Endometrium (tissue), 2 donors: ENCODE data around the gene GRID2.

Experiments
- FAIRE-seq: peaks from 2 replicates; lab custom pipeline; 2012; peaks lifted over from hg19 to GRCh38; lab: Jason Lieb, UNC
- donor health status: control.
- donor health status: control.

GRID2 gene

GRCh38 chr4:93751411-93751810, 1447.6 kb downstream of the GRID2 start:
- no peak for FAIRE-seq

- FAIRE-seq: no peak
Measured at GRCh38 chr4:93756101-93756500, 1452.3 kb downstream of the GRID2 start.

- FAIRE-seq: no peak
Measured at GRCh38 chr4:93759506-93759905, 1455.7 kb downstream of the GRID2 start.

GRCh38 chr4:93760284-93760683, 1456.5 kb downstream of the GRID2 start:
- no peak for FAIRE-seq

- FAIRE-seq: no peak
Measured at GRCh38 chr4:93761286-93761685, 1457.5 kb downstream of the GRID2 start.

- FAIRE-seq: peak; percentile 90
Measured at GRCh38 chr4:93764639-93765246, 1461.0 kb downstream of the GRID2 start.

GRCh38 chr4:93767917-93768316, 1464.2 kb downstream of the GRID2 start:
- no peak for FAIRE-seq

- FAIRE-seq: no peak
Measured at GRCh38 chr4:93770201-93770600, 1466.4 kb downstream of the GRID2 start.

GRCh38 chr4:93771640-93772411, 1468.1 kb downstream of the GRID2 start:
- no peak for FAIRE-seq

- no peak for FAIRE-seq
Measured at GRCh38 chr4:93772858-93773257, 1469.1 kb downstream of the GRID2 start.

GRCh38 chr4:93775551-93775950, 1471.8 kb downstream of the GRID2 start:
- FAIRE-seq: no peak

- no peak for FAIRE-seq
Measured at GRCh38 chr4:93776386-93777080, 1472.8 kb downstream of the GRID2 start.

GRCh38 chr4:93777081-93777460, 1473.3 kb downstream of the GRID2 start:
- no peak for FAIRE-seq

GRCh38 chr4:93779228-93779627, 1475.5 kb downstream of the GRID2 start:
- FAIRE-seq: no peak

GRCh38 chr4:93780080-93780479, 1476.3 kb downstream of the GRID2 start:
- no peak for FAIRE-seq

GRCh38 chr4:93781198-93781597, 1477.4 kb downstream of the GRID2 start:
- FAIRE-seq: no peak

- no peak for FAIRE-seq
Measured at GRCh38 chr4:93786149-93786548, 1482.4 kb downstream of the GRID2 start.

GRCh38 chr4:93788712-93789111, 1484.9 kb downstream of the GRID2 start:
- no peak for FAIRE-seq

GRCh38 chr4:93791570-93792195, 1487.9 kb downstream of the GRID2 start:
- peak; percentile 33 for FAIRE-seq

GRCh38 chr4:93802045-93802444, 1498.3 kb downstream of the GRID2 start:
- no peak for FAIRE-seq

GRCh38 chr4:93809773-93810172, 1506.0 kb downstream of the GRID2 start:
- no peak for FAIRE-seq

GRCh38 chr4:93810340-93810992, 1506.7 kb downstream of the GRID2 start:
- no peak for FAIRE-seq
